Nephron progenitor cell (in vitro differentiated cells): ENCODE measurements around the gene CEP128.

ENCODE experiments used
- DNase-seq: peaks from one replicate; pipeline ENCODE4 v3.0.0; 2021
- H3K27ac Mint-ChIP-seq: 2 replicates; pipeline ENCODE4 v1.8.0; 2021; ENCODE audit warnings: mild to moderate bottlenecking, moderate library complexity, mixed read lengths
- H3K27me3 Mint-ChIP-seq: 2 replicates; pipeline ENCODE4 v1.8.0; 2021; ENCODE audit warnings: mild to moderate bottlenecking, low read depth, mixed read lengths; ENCODE audit not compliant: poor library complexity
- H3K36me3 Mint-ChIP-seq: 2 replicates; pipeline ENCODE4 v1.8.0; 2021; ENCODE audit warnings: low read depth, mixed read lengths
- H3K4me1 Mint-ChIP-seq: 2 replicates; pipeline ENCODE4 v1.8.0; 2021; ENCODE audit warnings: mixed read lengths
- H3K4me3 Mint-ChIP-seq: 2 replicates; pipeline ENCODE4 v1.8.0; 2021; ENCODE audit warnings: mild to moderate bottlenecking, moderate library complexity, mixed read lengths
- H3K9me3 Mint-ChIP-seq: 2 replicates; pipeline ENCODE4 v1.8.0; 2021; ENCODE audit warnings: mild to moderate bottlenecking, moderate library complexity, mixed read lengths
- CTCF ChIP-seq: fragments of 200-600 bp; sonication (generic); IDR thresholded peaks from 2 replicates; pipeline ENCODE4 v1.5.0; 2021; ENCODE audit warnings: antibody characterized with exemption

The CEP128 gene

GRCh38 chr14:80628547-80628946 lies 313.0 kb downstream of the CEP128 start:
- Mint-ChIP-seq H3K27me3 (no peaks in the 10 kb centered on the region), H3K36me3 (no peaks in the 10 kb centered on the region), H3K4me3 (no peak overlapping the region), H3K4me1 (no peaks in the 10 kb centered on the region), H3K27ac (no peak overlapping the region), H3K9me3 (peaks cover 4% of the 10 kb centered on the region)
- TF ChIP-seq CTCF = no peak
- DNase-seq = no peak

GRCh38 chr14:80627745-80628144 lies 313.8 kb downstream of the CEP128 start:
- Mint-ChIP-seq H3K4me3 (no peak overlapping the region), H3K9me3 (peaks cover 4% of the 10 kb centered on the region), H3K4me1 (no peaks in the 10 kb centered on the region), H3K27ac (no peak overlapping the region), H3K27me3 (no peaks in the 10 kb centered on the region), H3K36me3 (no peaks in the 10 kb centered on the region)
- no peak for DNase-seq
- TF ChIP-seq CTCF = no peak

- H3K27ac Mint-ChIP-seq = no peak overlapping the region
- no peak overlapping the region for H3K4me3 Mint-ChIP-seq
- no peaks in the 10 kb centered on the region for H3K27me3 Mint-ChIP-seq
- no peak for DNase-seq
- TF ChIP-seq CTCF = no peak
- H3K4me1 Mint-ChIP-seq = no peaks in the 10 kb centered on the region
- peaks cover 4% of the 10 kb centered on the region for H3K9me3 Mint-ChIP-seq
- no peaks in the 10 kb centered on the region for H3K36me3 Mint-ChIP-seq
These were observed 317.0 kb downstream of the CEP128 start for GRCh38 chr14:80624581-80624980.

GRCh38 chr14:80621701-80622100 lies 319.8 kb downstream of the CEP128 start:
- Mint-ChIP-seq H3K27me3 (no peaks in the 10 kb centered on the region), H3K4me3 (no peak overlapping the region), H3K4me1 (no peaks in the 10 kb centered on the region), H3K27ac (no peak overlapping the region), H3K9me3 (peaks cover 4% of the 10 kb centered on the region), H3K36me3 (no peaks in the 10 kb centered on the region)
- no peak for DNase-seq
- no peak for TF ChIP-seq CTCF

- Mint-ChIP-seq H3K9me3 (peaks cover 4% of the 10 kb centered on the region), H3K4me1 (no peaks in the 10 kb centered on the region), H3K36me3 (no peaks in the 10 kb centered on the region), H3K4me3 (no peak overlapping the region), H3K27me3 (no peaks in the 10 kb centered on the region), H3K27ac (no peak overlapping the region)
- no peak for TF ChIP-seq CTCF
- DNase-seq = no peak
These were observed 321.1 kb downstream of the CEP128 start for GRCh38 chr14:80620434-80620833.

- Mint-ChIP-seq H3K9me3 (peaks cover 2% of the 10 kb centered on the region), H3K4me3 (no peak overlapping the region), H3K27me3 (no peaks in the 10 kb centered on the region), H3K36me3 (no peaks in the 10 kb centered on the region), H3K4me1 (no peaks in the 10 kb centered on the region), H3K27ac (no peak overlapping the region)
- TF ChIP-seq CTCF = no peak
- DNase-seq = no peak
These were observed 322.7 kb downstream of the CEP128 start for GRCh38 chr14:80618751-80619329.
